Jurkat, Clone E6-1 (cell line): ENCODE measurements around the gene PRAMEF1. TPM values are rescaled to one million over a fixed set of nuclear protein-coding genes. Genes with fewer than 3 reads are reported as not detected.
A peak's percentile ranks its signal among the peaks of the same experiment; 100 is the strongest.
"Not testable (repeated sequence)": the region's sequence is repeated elsewhere in the genome, so short reads cannot be mapped to it uniquely, and the experiment has no call there.

ENCODE experiments used
- DNase-seq: peaks from one replicate; pipeline ENCODE4 v3.0.0-alpha.2; 2011; ENCODE audit warnings: low read depth, low spot score
- H3K4me3 ChIP-seq: 2 replicates; pipeline ENCODE4 v1.5.1; 2011; ENCODE audit warnings: mild to moderate bottlenecking, low read length, control low read depth, moderate library complexity
- polyA plus RNA-seq: library from polyadenylated mRNA; unstranded; fragments of >200 nt; gene quantifications from one replicate; pipeline ENCODE4 v1.2.1, GENCODE V29; 2012; ENCODE audit warnings: missing spikeins; ENCODE audit not compliant: insufficient read length, insufficient read depth

PRAMEF1 gene, protein sequence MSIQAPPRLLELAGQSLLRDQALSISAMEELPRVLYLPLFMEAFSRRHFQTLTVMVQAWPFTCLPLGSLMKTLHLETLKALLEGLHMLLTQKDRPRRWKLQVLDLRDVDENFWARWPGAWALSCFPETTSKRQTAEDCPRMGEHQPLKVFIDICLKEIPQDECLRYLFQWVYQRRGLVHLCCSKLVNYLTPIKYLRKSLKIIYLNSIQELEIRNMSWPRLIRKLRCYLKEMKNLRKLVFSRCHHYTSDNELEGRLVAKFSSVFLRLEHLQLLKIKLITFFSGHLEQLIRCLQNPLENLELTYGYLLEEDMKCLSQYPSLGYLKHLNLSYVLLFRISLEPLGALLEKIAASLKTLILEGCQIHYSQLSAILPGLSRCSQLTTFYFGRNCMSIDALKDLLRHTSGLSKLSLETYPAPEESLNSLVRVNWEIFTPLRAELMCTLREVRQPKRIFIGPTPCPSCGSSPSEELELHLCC
- not detected for polyA plus RNA-seq

DNA sequence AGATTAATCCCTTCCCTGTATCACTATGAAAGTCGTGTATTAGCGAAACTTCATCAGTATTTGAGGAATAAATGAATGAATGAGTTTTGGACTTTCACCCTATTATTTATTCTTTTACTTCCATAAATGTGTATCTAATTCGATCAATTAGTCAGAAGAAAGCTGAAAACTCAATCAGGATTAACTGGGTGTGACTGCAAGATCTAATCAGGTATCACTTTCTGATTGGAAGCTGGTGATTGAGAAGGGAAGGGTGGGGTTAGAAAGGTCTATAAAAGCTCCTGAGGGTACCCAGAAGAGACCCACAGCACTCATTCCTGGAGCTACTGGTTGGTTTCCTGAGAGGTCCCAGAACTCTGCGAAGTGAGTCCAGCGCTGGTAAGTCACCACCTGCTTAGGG is at the start of gene PRAMEF1:
PRAMEF1 (plus strand) TSS at position 301 of the 400 bp plus-strand sequence. CDS start 1,831 bp downstream, outside the sequence.
- not testable (repeated sequence) for DNase-seq, H3K4me3 ChIP-seq

DNA sequence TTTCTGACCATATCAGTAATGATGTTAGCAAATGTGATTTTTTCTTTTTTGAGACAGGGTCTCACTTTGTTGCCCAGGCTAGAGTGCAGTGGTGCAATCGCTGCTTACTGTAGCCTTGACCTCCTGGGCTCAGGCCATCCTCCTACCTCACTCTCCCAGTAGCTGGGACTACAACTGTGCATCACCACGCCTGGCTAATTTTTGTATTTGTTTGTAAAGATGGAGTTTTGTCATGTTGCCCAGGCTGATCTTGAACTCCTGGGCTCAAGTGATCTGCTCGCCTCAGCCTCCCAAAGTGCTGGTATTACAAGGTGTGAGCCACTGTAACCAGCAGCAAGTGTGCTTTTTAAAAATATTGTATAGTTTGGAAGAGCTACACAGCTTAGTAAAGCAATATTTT is 49.3 kb upstream of the PRAMEF1 start:
- DNase-seq: no peak

DNA sequence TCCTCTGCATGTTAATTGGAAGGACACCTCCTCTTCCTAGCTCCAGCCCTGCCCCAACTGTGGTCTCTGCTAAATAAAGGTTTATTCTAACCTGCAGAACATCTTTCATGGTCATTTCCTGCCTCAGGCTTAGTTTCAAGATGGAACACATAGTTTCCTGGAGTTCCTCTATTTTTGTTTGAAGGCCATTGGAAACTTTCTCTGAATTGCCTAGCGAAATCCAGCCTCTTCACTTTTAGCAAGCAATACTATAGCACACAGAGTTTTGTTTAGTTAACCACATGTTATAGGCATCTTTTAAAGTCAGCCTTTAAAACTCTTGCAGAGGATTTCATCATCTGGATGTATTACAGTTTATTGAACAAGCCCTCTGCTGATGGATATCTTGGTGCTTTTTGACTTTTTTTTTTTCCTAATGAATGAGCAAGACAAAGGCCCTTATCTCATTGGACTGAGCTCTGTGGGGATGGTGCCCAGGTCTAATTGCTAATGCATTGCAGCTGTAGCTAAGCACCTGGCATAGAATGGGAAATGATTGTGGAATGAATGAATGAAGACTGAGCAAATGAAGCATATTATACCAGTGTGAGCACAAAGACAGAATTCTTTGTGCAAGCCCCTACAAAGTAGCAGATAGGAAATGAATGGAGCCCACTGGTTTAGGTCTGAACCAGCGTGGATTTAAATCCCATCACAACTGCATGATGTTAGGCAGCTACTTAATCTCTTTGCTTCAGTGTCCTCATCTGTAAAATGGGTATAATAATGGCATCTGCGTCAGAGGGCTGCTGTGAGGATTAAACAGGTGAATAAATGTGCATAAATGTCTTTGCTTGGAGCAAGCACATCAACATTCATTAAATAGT is 45.8 kb upstream of the PRAMEF1 start:
- DNase-seq: no peak

More for the DNA sequence above, 49.3 kb upstream of the PRAMEF1 start:
- no peak overlapping the region for H3K4me3 ChIP-seq

DNA sequence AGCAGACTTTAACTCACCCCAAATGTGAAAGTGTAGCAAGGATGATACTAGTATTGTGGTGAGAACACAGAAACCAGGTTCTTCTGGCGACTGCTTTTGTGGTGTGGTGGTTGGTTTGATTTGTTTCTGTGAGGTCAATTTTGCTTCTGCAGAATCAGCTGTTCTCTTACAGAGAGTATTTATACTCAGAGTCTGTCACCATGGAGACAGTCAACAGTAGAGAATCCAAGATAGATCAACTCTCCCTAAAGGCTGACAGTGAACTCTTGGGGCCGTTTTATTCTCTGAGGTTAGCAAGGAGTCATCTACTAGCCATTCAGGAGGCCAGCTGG is 45.2 kb upstream of the PRAMEF1 start, which contains the start of gene CFAP107:
CFAP107 (plus strand) TSS at position 209 of the 332 bp plus-strand sequence. CDS start 231 bp downstream, outside the sequence.
- peak; percentile 33 for DNase-seq
- no peak within 1 kb of the TSS for H3K4me3 ChIP-seq

More for the DNA sequence above, 45.8 kb upstream of the PRAMEF1 start:
- no peak overlapping the region for H3K4me3 ChIP-seq

DNA sequence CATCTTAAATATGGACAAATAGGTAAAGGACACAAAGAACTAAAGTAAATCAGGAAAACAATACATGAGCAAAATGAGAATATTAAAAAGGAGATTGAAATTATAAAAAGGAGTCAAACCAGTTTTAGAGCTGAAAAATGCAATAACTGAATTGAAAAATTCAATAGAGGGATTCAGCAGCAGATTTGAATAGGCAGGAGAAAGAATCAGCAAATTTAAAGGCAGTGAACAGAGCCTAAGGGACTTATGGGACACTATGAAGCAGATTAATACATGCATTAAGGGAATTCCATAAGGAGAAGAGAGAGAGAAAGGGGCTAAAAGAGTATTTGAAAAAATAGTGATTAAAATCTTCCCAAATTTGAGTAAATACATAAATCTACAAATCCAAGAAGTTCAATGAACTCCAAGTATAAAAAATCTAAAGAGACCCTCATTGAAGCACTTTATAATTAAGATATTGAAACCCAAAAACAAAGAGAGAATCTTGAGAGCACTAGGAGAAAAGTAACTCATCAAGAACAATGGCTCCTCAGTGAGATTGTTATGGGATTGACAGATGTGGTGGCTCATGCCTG is 42.3 kb upstream of the PRAMEF1 start:
- no peak for DNase-seq
- no peak overlapping the region for H3K4me3 ChIP-seq

DNA sequence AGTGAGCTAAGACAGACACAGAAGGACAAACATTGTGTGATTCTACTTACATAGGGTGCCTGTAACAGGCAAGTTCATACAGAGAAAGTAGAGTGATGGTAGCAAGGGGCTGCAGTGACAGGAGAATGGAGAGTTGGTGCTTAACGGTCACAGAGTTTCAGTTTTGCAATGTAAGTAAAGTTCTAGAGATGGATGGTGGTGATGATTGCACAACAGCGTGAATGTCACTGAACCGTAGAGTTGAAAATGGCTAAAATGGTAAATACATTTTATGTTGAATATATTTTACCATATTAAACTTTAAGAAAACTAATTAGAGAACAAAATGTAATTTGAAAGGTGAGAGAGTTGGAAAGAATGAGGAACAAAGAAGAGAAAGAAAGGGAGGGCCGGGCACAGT is 36.5 kb upstream of the PRAMEF1 start:
- no peak for DNase-seq
- H3K4me3 ChIP-seq: no peak overlapping the region

DNA sequence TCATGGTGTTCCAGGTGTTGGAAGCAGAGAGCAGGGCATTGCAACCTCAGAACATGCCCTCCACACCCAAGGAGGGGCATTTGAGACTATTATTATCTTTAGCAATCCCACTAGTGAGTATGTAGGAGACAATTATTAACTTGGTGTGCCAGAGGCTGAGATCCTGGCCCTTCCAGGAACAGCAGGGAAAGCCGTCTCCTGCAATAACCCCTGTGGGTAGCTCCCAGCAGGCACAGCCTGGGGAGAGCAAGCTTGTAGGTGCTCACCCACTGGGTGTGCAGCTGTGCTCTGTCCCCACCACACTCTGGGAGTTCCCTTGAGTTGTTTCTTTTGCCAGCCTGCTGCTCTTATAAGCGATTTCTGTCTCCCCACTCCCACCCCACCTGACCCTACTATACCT is 34.9 kb upstream of the PRAMEF1 start:
- no peak overlapping the region for H3K4me3 ChIP-seq
- DNase-seq: no peak

DNA sequence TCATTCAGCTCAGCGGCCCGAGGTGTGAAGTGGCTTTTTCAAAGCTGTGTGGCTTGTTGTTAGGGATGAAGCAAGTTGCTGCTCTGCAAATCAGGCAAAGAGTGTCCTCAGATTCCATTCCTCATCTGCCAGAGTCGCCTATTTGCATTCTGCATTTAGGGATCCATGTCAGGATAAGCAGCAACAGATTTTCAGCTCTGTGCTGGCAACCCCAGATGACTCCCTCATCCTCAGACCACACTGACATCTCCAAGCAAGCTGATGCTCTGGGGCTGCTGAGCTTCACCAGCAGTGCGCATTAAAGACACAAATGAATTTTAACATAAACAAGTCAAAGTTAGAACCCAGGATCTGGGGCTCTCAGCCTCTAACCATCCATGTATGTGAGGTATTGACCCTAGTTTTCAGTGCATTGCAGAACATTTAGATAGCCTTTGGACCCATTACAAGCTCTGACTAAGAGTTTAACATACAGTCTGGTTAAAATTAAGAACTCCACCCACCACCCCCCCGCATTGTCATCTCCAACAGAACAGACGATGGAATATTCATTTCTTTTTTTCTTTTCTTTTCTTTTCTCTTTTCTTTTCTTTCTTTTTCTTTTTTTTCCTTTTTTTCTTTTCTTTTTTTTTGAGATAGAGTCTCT is 34.3 kb upstream of the PRAMEF1 start:
- DNase-seq: no peak
- H3K4me3 ChIP-seq: no peak overlapping the region

DNA sequence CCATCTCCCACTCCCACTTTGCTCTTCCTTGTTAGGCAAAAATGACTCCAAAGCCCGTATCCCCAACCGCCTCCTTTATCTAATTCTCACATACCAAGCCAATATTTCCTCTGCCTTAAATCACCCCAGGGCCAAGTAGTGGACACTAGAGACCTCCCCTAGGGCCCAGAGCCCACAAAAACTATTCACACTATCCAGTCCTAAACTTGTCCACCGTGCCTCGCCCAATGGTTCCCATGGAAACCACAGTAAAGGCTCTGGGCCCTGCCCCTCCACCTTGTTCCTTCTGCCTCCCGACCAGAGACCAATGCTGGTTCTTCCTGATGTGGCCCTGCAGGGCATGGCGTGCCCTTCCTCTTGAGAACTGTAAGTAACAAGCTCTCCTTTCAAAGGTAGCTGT is 33.4 kb upstream of the PRAMEF1 start:
- no peak overlapping the region for H3K4me3 ChIP-seq
- DNase-seq: no peak

DNA sequence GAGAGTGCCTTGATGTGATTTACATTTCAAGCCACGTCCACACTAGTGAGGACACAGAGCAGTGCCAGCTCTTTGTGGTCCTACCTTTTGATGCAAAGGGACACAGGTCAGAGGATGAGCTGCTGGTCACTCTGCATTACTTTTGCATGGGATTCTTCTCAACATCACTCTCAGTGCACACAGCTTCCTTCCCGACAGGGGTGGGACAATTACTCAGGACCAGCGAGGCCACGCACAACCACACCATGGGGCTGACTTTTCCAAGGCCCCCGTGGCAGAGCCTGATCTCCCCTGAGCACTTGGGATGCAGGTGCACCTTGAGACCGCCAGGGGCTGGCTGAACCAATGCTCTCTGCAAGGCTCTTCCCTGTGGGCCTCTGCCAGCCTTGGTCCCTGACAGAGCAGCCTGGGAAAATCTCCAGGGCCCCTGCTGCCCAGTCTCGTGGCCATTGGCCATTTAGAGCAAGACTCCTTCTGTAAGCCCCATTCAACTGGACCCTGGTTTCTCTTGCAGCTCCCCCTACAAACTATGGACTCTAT is 30.9 kb upstream of the PRAMEF1 start:
- no peak overlapping the region for H3K4me3 ChIP-seq
- peak; percentile 14 for DNase-seq

DNA sequence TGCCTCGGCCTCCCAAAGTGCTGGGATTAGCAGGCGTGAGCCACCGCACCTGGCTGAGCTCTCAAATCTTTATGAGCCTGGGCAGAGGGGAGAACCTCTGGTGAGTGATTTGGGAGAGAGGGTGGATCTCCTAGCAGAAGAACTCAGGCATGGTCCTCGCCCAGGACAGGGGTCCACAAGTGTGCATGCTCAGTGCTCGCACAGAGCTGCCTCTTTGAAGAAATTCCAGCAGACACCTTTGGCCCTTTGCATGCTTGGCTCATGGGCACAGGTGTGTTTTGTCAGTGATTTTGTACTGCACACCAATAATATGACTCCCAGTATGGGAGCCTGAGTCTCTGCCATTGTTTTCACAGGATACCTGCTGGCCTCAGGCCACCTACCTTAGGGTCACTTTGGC is 29.4 kb upstream of the PRAMEF1 start:
- H3K4me3 ChIP-seq: no peak overlapping the region
- no peak for DNase-seq

DNA sequence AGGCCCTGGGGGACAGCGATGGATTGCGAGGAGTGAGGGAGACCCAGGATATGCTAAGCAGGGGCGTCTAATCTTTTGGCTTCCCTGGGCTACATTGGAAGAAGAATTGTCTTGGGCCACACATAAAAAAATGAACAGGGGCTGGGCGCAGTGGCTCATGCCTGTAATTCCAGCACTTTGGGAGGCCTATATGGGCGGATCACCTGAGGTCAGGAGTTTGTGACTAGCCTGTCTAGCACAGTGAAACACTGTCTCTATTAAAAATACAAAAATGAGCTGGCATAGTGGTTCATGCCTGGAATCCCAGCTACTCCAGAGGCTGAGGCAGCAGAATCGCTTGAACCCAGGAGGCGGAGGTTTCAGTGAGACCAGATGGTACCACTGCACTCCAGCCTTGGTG is 28.4 kb upstream of the PRAMEF1 start:
- no peak overlapping the region for H3K4me3 ChIP-seq
- no peak for DNase-seq

DNA sequence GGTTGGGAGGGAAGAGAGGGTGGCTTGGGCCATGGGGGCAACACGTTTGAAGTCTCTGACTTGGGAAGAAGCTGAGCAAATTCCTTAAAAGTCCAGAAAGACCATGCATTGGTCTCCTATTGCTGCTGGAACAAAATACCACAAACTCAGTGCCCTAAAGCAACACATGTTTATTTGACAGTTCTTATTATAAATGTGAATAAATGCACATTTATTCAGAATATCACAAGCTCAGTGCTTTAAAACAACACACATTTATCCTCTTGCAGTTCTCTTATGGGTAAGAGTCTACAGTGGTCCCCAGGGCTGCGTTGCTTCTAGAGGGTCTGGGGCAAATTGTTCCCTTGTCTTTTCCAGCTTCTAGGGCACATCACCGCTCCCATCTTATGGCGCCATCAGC is 27.7 kb upstream of the PRAMEF1 start:
- DNase-seq: no peak
- no peak overlapping the region for H3K4me3 ChIP-seq

DNA sequence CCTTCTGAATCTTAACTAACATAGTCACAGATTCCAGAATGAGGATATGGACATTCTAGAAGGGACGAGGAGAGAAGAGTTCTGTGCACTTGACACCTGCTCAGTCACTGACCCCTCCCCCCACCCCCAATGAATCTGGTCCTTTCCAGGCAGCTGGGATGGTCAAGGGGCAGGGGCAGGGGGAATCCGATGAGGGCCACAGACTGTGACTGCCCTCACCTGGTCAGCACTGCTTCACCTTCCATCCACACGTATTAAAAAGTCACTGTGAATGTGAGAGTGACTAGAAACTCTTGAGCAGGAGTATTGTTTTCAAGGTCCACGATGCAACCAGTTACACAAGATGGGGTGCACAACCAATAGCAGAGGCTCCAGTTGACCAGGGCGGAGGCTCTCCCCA is 27.2 kb upstream of the PRAMEF1 start:
- DNase-seq: no peak
- no peak overlapping the region for H3K4me3 ChIP-seq

DNA sequence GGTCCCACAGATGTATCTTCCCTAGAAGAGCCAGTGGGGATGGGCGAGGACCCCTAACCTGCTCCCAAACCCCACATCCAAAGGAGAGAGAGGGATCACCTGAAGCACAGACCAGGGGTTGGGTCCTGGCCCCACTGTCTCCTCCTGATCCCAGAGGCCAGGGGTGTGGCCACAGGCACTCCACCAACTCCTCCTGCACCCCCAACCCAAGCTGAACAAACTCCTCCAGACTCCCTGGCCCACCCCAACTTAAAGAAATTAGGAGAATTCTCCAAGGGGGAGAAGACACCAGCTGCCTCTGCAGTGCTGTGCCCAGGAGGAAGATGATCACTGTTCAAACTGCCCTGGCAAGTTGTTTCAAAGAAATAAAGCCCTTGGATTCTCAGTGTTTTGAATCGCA is 22.2 kb upstream of the PRAMEF1 start:
- no peak for DNase-seq
- no peak overlapping the region for H3K4me3 ChIP-seq

DNA sequence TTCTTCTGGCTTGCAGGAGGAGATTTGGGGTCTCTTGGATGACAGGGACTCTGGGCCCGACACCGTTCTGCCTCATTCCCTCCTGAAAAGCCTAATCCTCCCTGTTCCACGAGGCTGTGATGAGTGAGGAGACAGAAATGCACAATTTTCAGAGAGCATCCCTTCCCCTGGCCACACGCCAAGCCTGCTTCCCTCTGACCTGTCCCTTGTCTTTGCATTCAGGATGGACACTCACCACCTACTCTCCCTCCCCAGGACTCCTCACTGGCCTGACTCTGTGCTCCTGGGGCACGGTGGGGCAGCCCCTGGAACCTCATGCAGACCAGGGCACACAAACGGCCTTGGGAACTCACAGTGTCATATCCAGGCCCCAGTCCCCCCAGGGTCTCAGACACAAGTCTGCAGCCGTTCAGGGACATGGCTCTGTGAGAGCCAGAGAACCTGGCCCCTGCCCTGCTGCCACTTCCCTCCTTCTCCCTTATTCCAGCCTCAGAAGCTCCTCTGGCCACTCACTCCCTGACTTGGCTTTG is 21.2 kb upstream of the PRAMEF1 start:
- no peak overlapping the region for H3K4me3 ChIP-seq
- no peak for DNase-seq

DNA sequence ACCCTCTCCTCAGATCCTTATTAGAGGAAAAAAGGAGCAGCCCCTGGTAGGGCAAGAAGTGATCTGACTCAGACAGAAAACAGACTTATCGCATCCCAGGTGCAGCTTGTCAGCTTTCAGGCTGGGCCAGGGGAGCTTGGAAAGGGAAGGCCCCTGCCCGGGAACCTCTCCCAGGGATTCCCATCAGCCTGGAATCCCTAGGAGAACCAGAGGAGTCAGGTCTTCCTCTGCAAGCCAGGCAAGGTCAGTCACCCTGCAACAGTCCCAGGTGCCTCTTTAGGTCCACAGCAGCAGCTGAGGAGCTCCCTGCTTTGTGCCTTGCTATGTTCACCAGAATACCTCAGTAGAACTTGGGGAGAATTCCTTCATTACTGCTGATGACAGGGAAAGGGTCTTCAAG is 20.6 kb upstream of the PRAMEF1 start:
- no peak for DNase-seq

DNA sequence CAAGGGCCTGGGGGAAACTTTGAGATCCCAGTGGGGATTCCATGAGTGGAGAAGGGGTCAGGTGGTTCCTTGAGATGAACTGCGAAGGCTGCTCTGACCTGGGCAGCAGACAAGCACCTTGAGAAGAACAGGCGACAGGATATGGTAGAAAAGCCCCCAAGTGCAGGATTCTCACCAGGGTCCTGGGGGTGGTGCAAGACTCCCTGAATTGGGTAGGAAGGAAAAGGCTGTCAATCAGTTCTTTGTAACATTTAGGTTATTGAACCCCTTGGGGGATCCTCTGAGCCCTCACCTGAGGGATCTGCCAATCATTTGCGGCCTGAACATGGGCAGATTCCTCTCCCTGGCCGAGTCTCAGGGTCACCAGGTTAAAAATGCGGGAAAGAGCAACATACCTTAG is 20.0 kb upstream of the PRAMEF1 start:
- no peak for DNase-seq
- H3K4me3 ChIP-seq: no peak overlapping the region

More for the DNA sequence above, 20.6 kb upstream of the PRAMEF1 start:
- no peak overlapping the region for H3K4me3 ChIP-seq

DNA sequence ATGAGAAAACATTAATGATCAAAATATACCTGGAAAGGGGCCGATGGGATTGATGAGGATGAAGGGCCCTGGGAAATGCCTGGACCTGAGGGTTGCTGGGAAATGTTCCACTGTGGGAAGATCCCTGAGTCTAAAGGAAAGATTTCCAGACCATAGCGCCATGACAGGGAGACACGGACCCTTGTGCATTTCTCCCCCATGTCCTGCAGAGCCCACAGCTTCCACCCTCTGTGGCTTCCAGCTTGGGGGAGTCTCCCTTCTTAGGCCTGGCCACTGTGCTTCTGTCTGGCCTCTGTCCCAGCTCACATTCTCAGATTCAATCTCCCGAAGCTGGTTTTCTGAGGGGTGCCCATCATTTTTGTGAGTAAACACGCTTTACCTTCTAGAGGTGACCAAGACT is 18.7 kb upstream of the PRAMEF1 start:
- DNase-seq: no peak
- no peak overlapping the region for H3K4me3 ChIP-seq
